ENCODE data around the gene ADD3.

- TF ChIP-seq EZH2 (IDR thresholded peaks at IDR 0.05; ENCODE audit: borderline replicate concordance): no peak
- TF ChIP-seq CTCF (IDR thresholded peaks at IDR 0.05; ENCODE audit: poor library complexity): no peak
- TF ChIP-seq EZH2phosphoT487 (IDR thresholded peaks at IDR 0.05; ENCODE audit: low read depth, severe bottlenecking, unreplicated experiment): no peak
Observed at GRCh38 chr10:109982812-109983211, 25.0 kb upstream of the ADD3 start.

All from hepatocyte (in vitro differentiated cells).